ENCODE data around the gene SMARCD2. TPM values are rescaled to one million over a fixed set of nuclear protein-coding genes. Genes with fewer than 3 reads are reported as not detected.
"Not testable (repeated sequence)": the region's sequence is repeated elsewhere in the genome, so short reads cannot be mapped to it uniquely, and the experiment has no call there.

Gene SMARCD2
- total RNA-seq, 2 experiments from 2014 or later = 102 to 111 TPM

GRCh38 chr17:63859257-63859656, 16.8 kb upstream of the SMARCD2 start:
- Mint-ChIP-seq H3K9me3 (no peaks in the 10 kb centered on the region), H3K27me3 (no peaks in the 10 kb centered on the region), H3K4me1 (ENCODE audit: low read depth) (no peaks in the 10 kb centered on the region), H3K36me3 (ENCODE audit: low read depth) (no peaks in the 10 kb centered on the region), H3K27ac (no peak overlapping the region), H3K4me3 (no peak overlapping the region)
- no peak overlapping the region for H3K4me3 ChIP-seq (ENCODE audit: low read length)
- ChIA-PET CTCF (no interaction called here), POLR2A (no interaction called here)
- ATAC-seq (ENCODE audit: poor library complexity) = no peak
- H3K4me1 ChIP-seq (ENCODE audit: insufficient read depth, low read length) = no peaks in the 10 kb centered on the region
- no peaks in the 10 kb centered on the region for H3K36me3 ChIP-seq (ENCODE audit: insufficient read depth, low read length)
- intact Hi-C loops (cut with DNase I, micrococcal nuclease) = no loop called here
- H3K27ac ChIP-seq (ENCODE audit: low read depth in 1 of 2, low read length in 2 of 2) = no peak overlapping the region
- no peaks in the 10 kb centered on the region for H3K9me3 ChIP-seq (ENCODE audit: control insufficient read depth in 1 of 2, insufficient read depth in 1 of 2, low read length in 2 of 2)
- DNase-seq = no peak
- H3K27me3 ChIP-seq (ENCODE audit: control insufficient read depth in 1 of 2, insufficient read depth in 2 of 2, low read length in 2 of 2) = peaks cover 0 to 2% of the 10 kb centered on the region in 2 experiments
- no peak for TF ChIP-seq CTCF (IDR thresholded peaks at IDR 0.05)

GRCh38 chr17:63856425-63856824, 13.9 kb upstream of the SMARCD2 start:
- H3K4me3 Mint-ChIP-seq; POLR2A ChIA-PET; H3K4me3 ChIP-seq (ENCODE audit: low read length); H3K36me3 Mint-ChIP-seq (ENCODE audit: low read depth); intact Hi-C loops (cut with DNase I, micrococcal nuclease); H3K4me1 Mint-ChIP-seq (ENCODE audit: low read depth); H3K9me3 Mint-ChIP-seq; H3K27ac ChIP-seq (ENCODE audit: low read depth in 1 of 2, low read length in 2 of 2); H3K4me1 ChIP-seq (ENCODE audit: insufficient read depth, low read length); H3K27ac Mint-ChIP-seq; H3K9me3 ChIP-seq (ENCODE audit: control insufficient read depth in 1 of 2, insufficient read depth in 1 of 2, low read length in 2 of 2); CTCF ChIA-PET; ATAC-seq (ENCODE audit: poor library complexity); H3K27me3 ChIP-seq (ENCODE audit: control insufficient read depth in 1 of 2, insufficient read depth in 2 of 2, low read length in 2 of 2); H3K36me3 ChIP-seq (ENCODE audit: insufficient read depth, low read length); DNase-seq; H3K27me3 Mint-ChIP-seq: not testable (repeated sequence)

- Histone ChIP-seq H3K4me1 (ENCODE audit: insufficient read depth, low read length) (no peaks in the 10 kb centered on the region), H3K4me3 (ENCODE audit: low read length) (no peak overlapping the region), H3K36me3 (ENCODE audit: insufficient read depth, low read length) (no peaks in the 10 kb centered on the region), H3K9me3 (ENCODE audit: control insufficient read depth in 1 of 2, insufficient read depth in 1 of 2, low read length in 2 of 2) (no peaks in the 10 kb centered on the region), H3K27ac (ENCODE audit: low read depth in 1 of 2, low read length in 2 of 2) (no peak overlapping the region), H3K27me3 (ENCODE audit: control insufficient read depth in 1 of 2, insufficient read depth in 2 of 2, low read length in 2 of 2) (peaks cover 0 to 2% of the 10 kb centered on the region in 2 experiments)
- ChIA-PET POLR2A (no interaction called here), CTCF (no interaction called here)
- Mint-ChIP-seq H3K27me3 (no peaks in the 10 kb centered on the region), H3K36me3 (ENCODE audit: low read depth) (no peaks in the 10 kb centered on the region), H3K9me3 (no peaks in the 10 kb centered on the region), H3K27ac (no peak overlapping the region), H3K4me3 (no peak overlapping the region), H3K4me1 (ENCODE audit: low read depth) (no peaks in the 10 kb centered on the region)
- intact Hi-C loops (cut with DNase I, micrococcal nuclease) = no loop called here
- no peak for ATAC-seq (ENCODE audit: poor library complexity)
- no peak for TF ChIP-seq CTCF (IDR thresholded peaks at IDR 0.05)
- no peak for DNase-seq
Measured at GRCh38 chr17:63855185-63855584, 12.7 kb upstream of the SMARCD2 start.

GRCh38 chr17:63854709-63855108, 12.2 kb upstream of the SMARCD2 start:
- no peak for TF ChIP-seq CTCF (IDR thresholded peaks at IDR 0.05)
- intact Hi-C loops (cut with DNase I, micrococcal nuclease) = no loop called here
- peaks cover 0 to under 1% of the 10 kb centered on the region in 2 experiments for H3K9me3 ChIP-seq (ENCODE audit: control insufficient read depth in 1 of 2, insufficient read depth in 1 of 2, low read length in 2 of 2)
- H3K4me1 ChIP-seq (ENCODE audit: insufficient read depth, low read length) = no peaks in the 10 kb centered on the region
- no peak for ATAC-seq (ENCODE audit: poor library complexity)
- no peak overlapping the region for H3K4me3 ChIP-seq (ENCODE audit: low read length)
- H3K4me3 Mint-ChIP-seq = no peak overlapping the region
- no peak overlapping the region for H3K27ac Mint-ChIP-seq
- no peaks in the 10 kb centered on the region for H3K36me3 Mint-ChIP-seq (ENCODE audit: low read depth)
- no peaks in the 10 kb centered on the region for H3K4me1 Mint-ChIP-seq (ENCODE audit: low read depth)
- H3K27ac ChIP-seq (ENCODE audit: low read depth in 1 of 2, low read length in 2 of 2) = no peak overlapping the region
- H3K27me3 Mint-ChIP-seq = no peaks in the 10 kb centered on the region
- no peaks in the 10 kb centered on the region for H3K36me3 ChIP-seq (ENCODE audit: insufficient read depth, low read length)
- no peaks in the 10 kb centered on the region for H3K9me3 Mint-ChIP-seq
- DNase-seq = no peak
- CTCF ChIA-PET = interaction anchor here (0.6 kb wide), 1 partner anchor 11 kb away, joined by 3 read pairs; no protein-coding TSS in a partner anchor
- POLR2A ChIA-PET = no interaction called here
- H3K27me3 ChIP-seq (ENCODE audit: control insufficient read depth in 1 of 2, insufficient read depth in 2 of 2, low read length in 2 of 2) = peaks cover 0 to 2% of the 10 kb centered on the region in 2 experiments

Measured in CD4-positive, alpha-beta T cell (primary cell).